HPDE6-E6E7 (cell line): ENCODE measurements around the gene VAPB.
"Not testable (repeated sequence)": the region's sequence is repeated elsewhere in the genome, so short reads cannot be mapped to it uniquely, and the experiment has no call there.

Experiments
- DNase-seq: peaks from one replicate; pipeline ENCODE4 v3.0.0; 2011; ENCODE audit warnings: missing footprints; ENCODE audit errors: extremely low spot score

The VAPB gene

GRCh38 chr20:58388882-58389323, at the start of gene VAPB:
Gene VAPB, plus strand, starts transcription at chr20:58389229. Its CDS starts 231 bp downstream, at chr20:58389460.
- peak; percentile 97 for DNase-seq

- DNase-seq: no peak
These were observed 49.3 kb upstream of the VAPB start for GRCh38 chr20:58339741-58340140.

GRCh38 chr20:58340151-58340550, 48.9 kb upstream of the VAPB start:
- no peak for DNase-seq

- no peak for DNase-seq
These were observed 48.2 kb upstream of the VAPB start for GRCh38 chr20:58340853-58341252.

- DNase-seq: peak; percentile 84
These were observed 46.7 kb upstream of the VAPB start for GRCh38 chr20:58342104-58342945.

- DNase-seq: no peak
These were observed 44.3 kb upstream of the VAPB start for GRCh38 chr20:58344741-58345140.

- DNase-seq: peak; percentile 98
These were observed 39.5 kb upstream of the VAPB start for GRCh38 chr20:58349570-58349969.

- no peak for DNase-seq
These were observed 36.6 kb upstream of the VAPB start for GRCh38 chr20:58352468-58352867.

GRCh38 chr20:58359441-58359840, 29.6 kb upstream of the VAPB start:
- no peak for DNase-seq

- no peak for DNase-seq
These were observed 28.1 kb upstream of the VAPB start for GRCh38 chr20:58360936-58361335.

- DNase-seq: no peak
These were observed 27.4 kb upstream of the VAPB start for GRCh38 chr20:58361481-58362205.

- DNase-seq: no peak
These were observed 26.9 kb upstream of the VAPB start for GRCh38 chr20:58362206-58362516.

GRCh38 chr20:58362970-58363369, 26.1 kb upstream of the VAPB start:
- DNase-seq: no peak

GRCh38 chr20:58366866-58367265, 22.2 kb upstream of the VAPB start:
- DNase-seq: no peak

GRCh38 chr20:58372806-58373205, 16.2 kb upstream of the VAPB start:
- no peak for DNase-seq

GRCh38 chr20:58373296-58373695, 15.7 kb upstream of the VAPB start:
- DNase-seq: not testable (repeated sequence)

GRCh38 chr20:58374027-58374850, 14.8 kb upstream of the VAPB start:
- no peak for DNase-seq

GRCh38 chr20:58374906-58375758, 13.9 kb upstream of the VAPB start:
- DNase-seq: no peak

- no peak for DNase-seq
These were observed 13.2 kb upstream of the VAPB start for GRCh38 chr20:58375759-58376352.

- DNase-seq: no peak
These were observed 12.0 kb upstream of the VAPB start for GRCh38 chr20:58377017-58377416.
